RKO (cell line): ENCODE measurements around the gene TLR2.
"Not testable (repeated sequence)": the region's sequence is repeated elsewhere in the genome, so short reads cannot be mapped to it uniquely, and the experiment has no call there.

Experiments
- DNase-seq: peaks from one replicate; pipeline ENCODE4 v3.0.0-alpha.2; 2016; ENCODE audit warnings: low spot score

TLR2 gene

GRCh38 chr4:153661908-153662307 is 22.2 kb upstream of the TLR2 start:
- no peak for DNase-seq

- DNase-seq, result no peak
These were observed 20.4 kb upstream of the TLR2 start for GRCh38 chr4:153663667-153664066.

GRCh38 chr4:153666505-153666904 is 17.6 kb upstream of the TLR2 start:
- not testable (repeated sequence) for DNase-seq

- no peak for DNase-seq
These were observed 15.4 kb upstream of the TLR2 start for GRCh38 chr4:153668647-153669046.

GRCh38 chr4:153669838-153670237 is 14.2 kb upstream of the TLR2 start:
- no peak for DNase-seq

- DNase-seq, result no peak
These were observed 7.6 kb upstream of the TLR2 start for GRCh38 chr4:153676486-153676885.

- peak; percentile 51 for DNase-seq
These were observed 7.1 kb upstream of the TLR2 start for GRCh38 chr4:153676984-153677383.

GRCh38 chr4:153679486-153679885 is 4.6 kb upstream of the TLR2 start:
- DNase-seq, result no peak

- DNase-seq, result no peak
These were observed 308 bp upstream of the TLR2 start for GRCh38 chr4:153683763-153684181.

GRCh38 chr4:153684971-153685371 is 891 bp downstream of the TLR2 start:
- DNase-seq, result no peak

- no peak for DNase-seq
These were observed 20.4 kb downstream of the TLR2 start for GRCh38 chr4:153704522-153704921.

GRCh38 chr4:153705743-153706468 is 21.8 kb downstream of the TLR2 start:
- no peak for DNase-seq

- DNase-seq, result no peak
These were observed 22.4 kb downstream of the TLR2 start for GRCh38 chr4:153706519-153706918.

GRCh38 chr4:153710681-153711080 is 26.6 kb downstream of the TLR2 start:
- no peak for DNase-seq

GRCh38 chr4:153713866-153714646 is 30.0 kb downstream of the TLR2 start:
- DNase-seq, result peak; percentile 34

- no peak for DNase-seq
These were observed 38.0 kb downstream of the TLR2 start for GRCh38 chr4:153722036-153722435.

GRCh38 chr4:153724606-153725005 is 40.5 kb downstream of the TLR2 start:
- DNase-seq, result no peak

- DNase-seq, result no peak
These were observed 41.2 kb downstream of the TLR2 start for GRCh38 chr4:153725136-153725830.

GRCh38 chr4:153725831-153726154 is 41.7 kb downstream of the TLR2 start:
- DNase-seq, result no peak

GRCh38 chr4:153728151-153728550 is 44.1 kb downstream of the TLR2 start:
- DNase-seq, result no peak

GRCh38 chr4:153728660-153729059 is 44.6 kb downstream of the TLR2 start:
- DNase-seq, result no peak

GRCh38 chr4:153729895-153730294 is 45.8 kb downstream of the TLR2 start:
- DNase-seq, result no peak

GRCh38 chr4:153731239-153731638 is 47.2 kb downstream of the TLR2 start:
- DNase-seq, result peak; percentile 63
